HUES6 (cell line): ENCODE data around the gene NCBP2.

Source experiments
- H3K27ac ChIP-seq: 2 replicates; pipeline ENCODE4 v1.7.0; 2013; ENCODE audit warnings: low read depth, mild to moderate bottlenecking, low read length, inconsistent platforms
- H3K27me3 ChIP-seq: 2 replicates; pipeline ENCODE4 v1.6.1; 2013; ENCODE audit warnings: low read length; ENCODE audit not compliant: control insufficient read depth, insufficient read depth
- H3K36me3 ChIP-seq: 2 replicates; pipeline ENCODE4 v1.6.1; 2013; ENCODE audit warnings: low read length; ENCODE audit not compliant: control insufficient read depth, insufficient read depth
- H3K4me1 ChIP-seq: 2 replicates; pipeline ENCODE4 v1.6.1; 2013; ENCODE audit warnings: low read length; ENCODE audit not compliant: control insufficient read depth, insufficient read depth
- H3K4me3 ChIP-seq: 2 replicates; pipeline ENCODE4 v1.5.1; 2013; ENCODE audit warnings: low read depth, low read length
- H3K9ac ChIP-seq: one replicate; pipeline ENCODE4 v1.6.1; 2013; ENCODE audit warnings: mild to moderate bottlenecking, low read length
- H3K9me3 ChIP-seq: 2 replicates; pipeline ENCODE4 v1.6.1; 2013; ENCODE audit warnings: low read depth, low read length; ENCODE audit not compliant: control insufficient read depth, insufficient read depth

The NCBP2 gene

DNA sequence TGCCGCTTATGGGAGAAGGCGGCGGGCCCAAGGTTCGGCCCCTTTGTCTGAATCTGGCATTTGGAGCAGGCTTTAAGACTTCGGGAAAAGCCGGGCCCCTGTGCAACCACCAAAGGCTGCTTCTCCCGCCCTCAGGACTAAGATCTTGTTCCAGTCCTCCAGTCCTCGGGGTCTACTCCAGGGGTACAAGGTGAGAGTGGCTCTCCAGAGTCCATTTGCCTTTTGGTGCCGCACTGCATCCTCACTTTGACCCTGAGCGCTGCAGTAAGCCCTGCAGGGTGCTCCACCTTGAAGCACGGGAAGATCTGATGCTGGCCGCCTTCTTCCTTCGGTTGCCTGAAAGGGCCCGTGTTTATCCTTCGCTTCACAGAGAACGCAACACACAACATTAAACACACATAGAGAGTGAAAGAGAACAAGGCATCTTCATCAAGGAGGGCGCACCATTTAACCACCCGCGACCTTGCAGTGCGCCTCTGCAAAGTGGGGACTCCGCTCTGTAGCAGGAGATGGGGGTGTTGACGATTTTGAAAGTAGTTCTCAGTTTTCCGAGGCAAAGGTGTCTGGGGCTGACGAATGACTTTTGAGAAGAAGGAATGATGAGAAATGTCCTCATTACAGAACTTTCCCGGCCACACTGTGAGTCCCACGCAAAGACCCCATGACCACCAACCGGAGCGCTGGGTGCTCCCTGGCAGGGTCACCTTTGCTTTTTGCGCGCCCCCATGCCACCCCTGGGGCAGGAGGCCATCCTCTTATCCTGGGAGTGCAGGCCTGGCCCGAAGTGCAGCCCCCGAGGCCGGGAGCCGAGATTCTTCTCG, 25.3 kb upstream of the NCBP2 start:
- Histone ChIP-seq H3K27me3 (peaks cover 75% of the 10 kb centered on the region), H3K9ac (no peak overlapping the region), H3K27ac (no peak overlapping the region), H3K4me3 (peak overlapping the region; percentile 23; the same call in 1 of the 2 replicates), H3K9me3 (peaks cover 10% of the 10 kb centered on the region), H3K36me3 (no peaks in the 10 kb centered on the region), H3K4me1 (no peaks in the 10 kb centered on the region)

DNA sequence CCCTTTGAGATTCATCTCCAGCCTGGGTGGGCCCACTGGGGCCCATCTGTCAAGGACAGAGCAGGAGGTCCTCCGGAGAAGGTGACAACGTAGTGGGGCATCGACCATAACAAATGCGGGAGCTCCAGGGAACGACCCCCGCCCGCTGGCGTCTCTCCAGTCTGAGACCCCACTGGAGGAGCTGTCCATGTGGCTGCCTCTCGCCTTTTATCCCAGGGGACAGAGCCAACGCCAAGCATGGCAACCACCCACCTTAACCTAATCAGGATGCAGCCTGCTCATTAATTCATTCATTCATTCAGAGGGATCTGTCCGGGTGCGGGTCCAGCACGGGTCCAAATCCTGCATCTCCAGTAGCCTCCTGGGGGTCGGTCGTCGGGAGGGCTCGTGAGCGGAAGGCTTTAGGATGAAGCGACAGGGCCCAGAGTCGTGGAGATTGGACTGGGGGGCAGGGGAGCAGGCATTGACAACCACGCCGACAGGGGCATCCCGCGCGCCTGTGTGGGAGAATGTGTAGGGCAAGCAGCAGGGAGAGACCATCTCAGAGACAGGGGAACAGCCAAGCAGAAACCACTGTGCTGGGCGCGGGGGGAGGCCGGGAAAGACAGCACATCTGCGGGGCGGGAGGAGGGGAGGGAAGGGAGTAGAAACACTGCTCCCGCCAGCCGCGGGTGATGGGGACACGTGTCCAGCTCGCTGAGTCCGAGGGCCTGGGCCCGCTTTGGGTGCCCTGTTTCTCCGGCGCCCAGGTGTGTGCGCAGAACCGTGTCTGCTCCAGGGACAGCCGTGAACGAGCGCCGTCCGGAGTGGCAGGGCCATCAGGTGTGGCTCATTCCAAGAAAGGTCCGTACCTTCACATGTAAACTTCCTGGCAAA, 24.4 kb upstream of the NCBP2 start:
- Histone ChIP-seq H3K9me3 (peaks cover 5% of the 10 kb centered on the region), H3K9ac (no peak overlapping the region), H3K4me1 (no peaks in the 10 kb centered on the region), H3K4me3 (peak overlapping the region; percentile 35; the same call in 1 of the 2 replicates), H3K27ac (no peak overlapping the region), H3K36me3 (no peaks in the 10 kb centered on the region), H3K27me3 (peaks cover 75% of the 10 kb centered on the region)

DNA sequence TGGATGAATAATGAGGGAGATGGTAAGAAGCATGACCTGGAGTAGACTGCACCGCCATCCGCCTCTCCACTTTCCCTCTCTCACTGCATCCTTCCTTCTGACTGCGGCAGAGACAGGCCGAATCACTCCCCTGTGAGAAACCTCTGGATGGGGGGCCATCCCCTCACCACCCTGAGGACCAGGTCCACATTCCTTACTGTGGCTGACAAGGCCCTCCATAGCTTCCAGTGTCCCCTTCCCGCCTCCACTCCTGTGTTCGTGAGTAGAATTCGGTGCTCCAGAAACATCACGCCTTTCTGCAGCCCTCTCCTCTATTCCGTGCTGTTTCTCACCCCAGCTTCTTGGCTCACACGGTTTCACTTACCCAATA, 23.5 kb upstream of the NCBP2 start:
- H3K9ac ChIP-seq = no peak overlapping the region
- no peaks in the 10 kb centered on the region for H3K36me3 ChIP-seq
- peaks cover 71% of the 10 kb centered on the region for H3K27me3 ChIP-seq
- H3K9me3 ChIP-seq = no peaks in the 10 kb centered on the region
- no peak overlapping the region for H3K27ac ChIP-seq
- H3K4me1 ChIP-seq = no peaks in the 10 kb centered on the region
- H3K4me3 ChIP-seq = no peak overlapping the region

DNA sequence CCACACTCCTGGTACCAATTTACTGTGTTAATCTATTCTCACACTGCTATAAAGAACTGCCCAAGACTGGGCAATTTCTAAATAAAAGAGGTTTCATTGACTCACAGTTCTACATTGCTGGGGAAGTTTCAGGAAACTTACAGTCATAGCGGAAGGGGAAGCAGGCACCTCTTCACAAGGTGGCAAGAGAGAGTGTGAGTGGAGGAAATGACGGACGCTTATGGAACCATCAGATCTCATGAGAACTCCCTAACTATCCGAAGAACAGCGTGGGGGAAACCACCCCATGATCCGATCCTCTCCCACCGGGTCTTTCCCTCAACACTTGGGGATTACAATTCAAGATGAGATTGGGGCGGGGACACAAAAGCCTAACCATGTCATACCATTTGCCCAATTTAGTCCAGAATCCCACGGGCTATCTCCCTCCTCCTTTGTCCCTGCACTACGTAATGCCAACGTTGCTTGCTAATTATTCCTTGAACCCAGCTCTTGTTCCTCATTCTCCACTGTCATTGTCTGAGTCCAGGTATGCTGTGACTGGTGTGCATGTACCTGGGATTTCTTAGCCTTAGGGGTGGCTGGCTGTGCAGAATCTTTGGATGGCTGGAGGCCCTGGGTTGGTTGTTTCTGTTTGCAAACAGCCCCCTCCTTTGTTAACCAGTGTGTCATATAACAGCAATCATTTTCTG, 22.9 kb upstream of the NCBP2 start:
- Histone ChIP-seq H3K27ac (no peak overlapping the region), H3K4me3 (no peak overlapping the region), H3K9me3 (no peaks in the 10 kb centered on the region), H3K27me3 (peaks cover 66% of the 10 kb centered on the region), H3K36me3 (no peaks in the 10 kb centered on the region), H3K4me1 (no peaks in the 10 kb centered on the region), H3K9ac (no peak overlapping the region)

DNA sequence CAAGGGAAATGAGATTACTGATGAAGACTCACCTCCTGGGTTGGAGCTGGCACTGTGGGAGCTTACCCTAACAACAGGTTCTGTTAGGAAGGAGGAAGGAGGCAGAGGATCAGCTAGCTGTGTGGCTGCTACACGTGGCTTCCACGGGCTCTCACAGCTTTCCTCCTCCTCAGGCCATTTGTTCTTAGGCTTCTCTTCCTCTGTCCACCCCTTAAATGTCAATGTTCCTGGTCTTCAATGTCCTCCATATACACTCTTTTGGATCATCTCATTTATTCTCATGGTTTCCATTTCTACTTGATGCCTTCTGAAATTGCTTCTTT, 21.3 kb upstream of the NCBP2 start:
- Histone ChIP-seq H3K27ac (no peak overlapping the region), H3K36me3 (no peaks in the 10 kb centered on the region), H3K9me3 (no peaks in the 10 kb centered on the region), H3K4me3 (no peak overlapping the region), H3K27me3 (peaks cover 49% of the 10 kb centered on the region), H3K4me1 (no peaks in the 10 kb centered on the region), H3K9ac (no peak overlapping the region)

DNA sequence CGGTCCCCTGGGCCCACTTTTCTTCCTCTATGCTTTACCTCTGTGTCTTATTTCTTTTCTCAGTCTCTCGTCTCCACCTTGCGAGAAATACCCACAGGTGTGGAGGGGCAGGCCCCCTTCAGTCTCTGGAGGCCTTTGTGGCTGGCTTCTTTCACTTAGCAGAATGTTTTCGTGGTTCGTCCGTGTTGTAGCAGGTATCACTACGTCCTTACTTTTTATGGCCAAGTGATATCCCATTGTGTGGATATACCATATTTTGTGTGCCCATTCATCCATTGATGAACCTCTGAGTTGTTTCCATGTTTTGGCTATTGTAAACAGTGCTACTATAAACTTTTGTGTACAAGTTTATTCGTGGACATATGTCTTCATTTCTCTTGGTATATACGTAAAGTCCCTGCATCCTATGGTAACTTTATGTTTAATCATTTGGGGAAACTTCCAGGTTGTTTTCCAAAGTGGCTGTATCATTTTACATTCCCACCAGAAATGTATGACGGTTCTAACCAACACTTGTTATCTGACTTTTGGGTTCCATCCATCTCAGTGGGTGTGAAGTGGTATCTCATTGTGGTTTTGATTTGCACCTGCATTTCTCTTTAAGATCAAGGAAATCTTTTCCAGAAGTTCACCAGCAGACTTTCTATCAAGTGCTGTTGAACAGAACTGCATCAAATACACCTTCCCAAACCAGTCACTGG, 20.8 kb upstream of the NCBP2 start:
- Histone ChIP-seq H3K27ac (no peak overlapping the region), H3K9ac (no peak overlapping the region), H3K27me3 (peaks cover 44% of the 10 kb centered on the region), H3K4me3 (no peak overlapping the region), H3K9me3 (no peaks in the 10 kb centered on the region), H3K4me1 (no peaks in the 10 kb centered on the region), H3K36me3 (no peaks in the 10 kb centered on the region)

DNA sequence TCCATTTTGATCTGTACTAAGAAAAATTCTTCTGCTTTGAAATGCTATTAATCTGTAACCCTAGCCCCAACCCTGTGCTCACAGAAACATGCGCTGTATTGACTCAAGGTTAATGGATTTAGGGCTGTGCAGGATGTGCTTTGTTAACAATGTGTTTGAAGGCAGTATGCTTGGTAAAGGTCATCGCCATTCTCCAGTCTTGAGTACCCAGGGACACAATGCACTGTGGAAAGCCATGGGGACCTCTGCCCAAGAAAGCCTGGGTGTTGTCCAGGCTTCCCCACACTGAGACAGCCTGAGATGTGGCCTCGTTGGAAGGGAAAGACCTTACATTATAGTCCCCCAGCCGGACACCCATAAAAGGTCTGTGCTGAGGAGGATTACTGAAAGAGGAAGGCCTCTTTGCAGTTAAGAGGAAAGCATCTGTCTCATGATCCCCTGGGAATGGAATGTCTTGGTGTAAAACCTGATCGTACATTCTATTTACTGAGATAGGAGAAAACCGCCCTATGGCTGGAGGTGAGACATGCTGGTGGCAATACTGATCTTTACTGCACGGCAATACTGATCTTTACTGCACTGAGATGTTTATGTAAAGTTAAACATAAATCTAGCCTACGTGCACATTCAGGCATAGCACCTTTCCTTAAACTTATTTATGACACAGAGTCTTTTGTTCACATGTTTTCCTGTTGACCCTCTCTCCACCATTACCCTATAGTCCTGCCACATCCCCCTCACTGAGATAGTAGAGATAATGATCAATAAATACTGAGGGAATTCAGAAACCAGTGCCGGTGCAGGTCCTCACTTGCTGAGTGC, 20.0 kb upstream of the NCBP2 start:
- Histone ChIP-seq H3K36me3 (no peaks in the 10 kb centered on the region), H3K4me1 (no peaks in the 10 kb centered on the region), H3K4me3 (no peak overlapping the region), H3K9ac (no peak overlapping the region), H3K27ac (no peak overlapping the region), H3K27me3 (peaks cover 37% of the 10 kb centered on the region), H3K9me3 (no peaks in the 10 kb centered on the region)

DNA sequence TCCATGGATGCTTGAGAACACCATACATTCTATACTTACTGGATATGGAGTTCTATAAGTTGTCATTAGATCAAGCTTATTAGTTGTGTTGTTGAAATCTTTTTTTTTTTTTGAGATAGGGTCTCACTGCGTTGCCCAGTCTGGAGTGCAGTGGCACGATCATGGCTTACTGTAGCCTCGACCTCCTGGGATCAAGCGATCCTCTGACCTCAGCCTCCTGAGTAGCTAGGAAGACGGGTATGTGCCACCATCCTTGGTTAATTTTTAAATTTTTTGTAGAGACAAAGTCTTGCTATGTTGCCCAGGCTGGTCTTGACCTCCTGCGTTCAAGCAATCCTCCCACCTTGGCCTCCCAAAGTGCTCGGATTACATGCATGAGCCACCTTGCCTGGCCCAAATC, 12.5 kb upstream of the NCBP2 start:
- Histone ChIP-seq H3K36me3 (no peaks in the 10 kb centered on the region), H3K27ac (no peak overlapping the region), H3K9me3 (no peaks in the 10 kb centered on the region), H3K4me1 (no peaks in the 10 kb centered on the region), H3K27me3 (no peaks in the 10 kb centered on the region), H3K9ac (no peak overlapping the region), H3K4me3 (no peak overlapping the region)

- 0 out of 2 replicates have a peak, but pooled peaks cover 8% of the 10 kb centered on the region for H3K27me3 ChIP-seq
- H3K4me3 ChIP-seq = no peak overlapping the region
- H3K9me3 ChIP-seq = no peaks in the 10 kb centered on the region
- H3K4me1 ChIP-seq = no peaks in the 10 kb centered on the region; the same call in 1 of the 2 replicates
- H3K9ac ChIP-seq = no peak overlapping the region
- no peaks in the 10 kb centered on the region for H3K36me3 ChIP-seq
- H3K27ac ChIP-seq = no peak overlapping the region
Observed at GRCh38 chr3:196951371-196951770, 9.0 kb upstream of the NCBP2 start.

- H3K9me3 ChIP-seq = no peaks in the 10 kb centered on the region
- H3K9ac ChIP-seq = no peak overlapping the region
- 0 out of 2 replicates have a peak, but pooled peaks cover 8% of the 10 kb centered on the region for H3K27me3 ChIP-seq
- no peaks in the 10 kb centered on the region for H3K36me3 ChIP-seq
- no peak overlapping the region for H3K4me3 ChIP-seq
- H3K27ac ChIP-seq = no peak overlapping the region
- H3K4me1 ChIP-seq = no peaks in the 10 kb centered on the region; the same call in 1 of the 2 replicates
Observed at GRCh38 chr3:196949750-196950149, 7.4 kb upstream of the NCBP2 start.
